Esophagus muscularis mucosa (tissue), 3 donors: ENCODE measurements around the gene C11orf68.

ENCODE experiments used
- POLR2A ChIP-seq: fragments of 450-650 bp; IDR thresholded peaks from one replicate; pipeline ENCODE4 v1.6.1; 2017; ENCODE audit warnings: antibody characterized with exemption, moderate library complexity, mild to moderate bottlenecking, low read depth
- POLR2AphosphoS5 ChIP-seq, 2 donors: sonication (generic); formaldehyde crosslinking; IDR thresholded peaks; one replicate each; pipeline ENCODE4 v1.6.1; 2017; ENCODE audit warnings: antibody characterized with exemption in 2 of 2
- TF ChIP-seq, protein P1 (sequence below), 3 experiments: fragments of 200-600 bp in 2 of 3; fragments of 450-650 bp in 1 of 3; sonication (generic) in 2 of 3; IDR thresholded peaks; one replicate each; pipeline ENCODE4 v1.5.1; 2017 to 2019; ENCODE audit warnings: antibody characterized with exemption in 3 of 3, mild to moderate bottlenecking in 2 of 3, moderate library complexity in 1 of 3

DNA sequence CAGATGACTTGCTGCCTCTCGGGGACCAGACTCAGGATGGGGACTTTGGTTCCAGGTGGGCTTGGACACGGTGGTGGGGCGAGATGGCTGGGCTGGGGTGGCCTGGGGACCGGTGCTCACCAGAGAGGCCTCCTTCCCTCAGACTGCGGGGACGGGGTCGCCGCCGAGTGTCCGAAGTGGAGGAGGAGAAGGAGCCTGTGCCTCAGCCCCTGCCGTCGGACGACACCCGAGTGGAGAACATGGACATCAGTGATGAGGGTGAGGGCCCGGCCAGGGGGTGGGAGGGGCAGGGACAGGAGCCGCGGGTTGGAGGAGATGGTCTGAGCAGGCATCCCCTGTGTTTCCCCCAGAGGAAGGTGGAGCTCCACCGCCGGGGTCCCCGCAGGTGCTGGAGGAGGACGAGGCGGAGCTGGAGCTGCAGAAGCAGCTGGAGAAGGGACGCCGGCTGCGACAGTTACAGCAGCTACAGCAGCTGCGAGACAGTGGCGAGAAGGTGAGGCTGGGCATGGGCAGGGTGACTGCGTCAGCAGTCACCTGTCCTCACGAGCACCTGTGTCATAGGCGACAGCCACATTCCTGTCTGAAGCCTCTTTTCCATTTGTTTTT is 48.6 kb upstream of the C11orf68 start:
- no peak for TF ChIP-seq POLR2A
- TF ChIP-seq, protein P1, sequence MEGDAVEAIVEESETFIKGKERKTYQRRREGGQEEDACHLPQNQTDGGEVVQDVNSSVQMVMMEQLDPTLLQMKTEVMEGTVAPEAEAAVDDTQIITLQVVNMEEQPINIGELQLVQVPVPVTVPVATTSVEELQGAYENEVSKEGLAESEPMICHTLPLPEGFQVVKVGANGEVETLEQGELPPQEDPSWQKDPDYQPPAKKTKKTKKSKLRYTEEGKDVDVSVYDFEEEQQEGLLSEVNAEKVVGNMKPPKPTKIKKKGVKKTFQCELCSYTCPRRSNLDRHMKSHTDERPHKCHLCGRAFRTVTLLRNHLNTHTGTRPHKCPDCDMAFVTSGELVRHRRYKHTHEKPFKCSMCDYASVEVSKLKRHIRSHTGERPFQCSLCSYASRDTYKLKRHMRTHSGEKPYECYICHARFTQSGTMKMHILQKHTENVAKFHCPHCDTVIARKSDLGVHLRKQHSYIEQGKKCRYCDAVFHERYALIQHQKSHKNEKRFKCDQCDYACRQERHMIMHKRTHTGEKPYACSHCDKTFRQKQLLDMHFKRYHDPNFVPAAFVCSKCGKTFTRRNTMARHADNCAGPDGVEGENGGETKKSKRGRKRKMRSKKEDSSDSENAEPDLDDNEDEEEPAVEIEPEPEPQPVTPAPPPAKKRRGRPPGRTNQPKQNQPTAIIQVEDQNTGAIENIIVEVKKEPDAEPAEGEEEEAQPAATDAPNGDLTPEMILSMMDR (IDR thresholded peaks at IDR 0.05): no peak
- no peak for TF ChIP-seq POLR2AphosphoS5 (IDR thresholded peaks at IDR 0.05)
